Keratinocyte (primary cell): ENCODE results near the gene PTGES2. TPM values are rescaled to one million over a fixed set of nuclear protein-coding genes. Genes with fewer than 3 reads are reported as not detected.

Source experiments
- DNase-seq: peaks from one replicate; pipeline ENCODE4 v3.0.0-alpha.2; 2011; ENCODE audit warnings: low read depth, missing footprints, low spot score
- FAIRE-seq: peaks from 2 replicates; lab custom pipeline; 2011; peaks lifted over from hg19 to GRCh38; lab: Jason Lieb, UNC
- H2AFZ ChIP-seq: 2 replicates; pipeline ENCODE4 v1.6.0; 2012; ENCODE audit warnings: low read length, control low read depth, inconsistent platforms; ENCODE audit not compliant: control insufficient read depth
- H3K27ac ChIP-seq: 2 replicates; pipeline ENCODE4 v1.5.1; 2011; ENCODE audit warnings: low read length; ENCODE audit not compliant: control insufficient read depth, insufficient read depth
- H3K27me3 ChIP-seq: 3 replicates; pipeline ENCODE4 v1.6.0; 2011; ENCODE audit warnings: low read length; ENCODE audit not compliant: control insufficient read depth, insufficient read depth; ENCODE audit errors: extremely low read depth
- H3K36me3 ChIP-seq, 2 experiments: 2 replicates in 1 of 2; 3 replicates in 1 of 2; pipeline ENCODE4 v1.5.1; 2011; ENCODE audit warnings: low read length in 2 of 2, mild to moderate bottlenecking in 1 of 2; ENCODE audit not compliant: control insufficient read depth in 2 of 2, insufficient read depth in 2 of 2; ENCODE audit errors: extremely low read depth in 1 of 2
- H3K4me1 ChIP-seq: 3 replicates; pipeline ENCODE4 v1.5.1; 2011; ENCODE audit warnings: low read length; ENCODE audit not compliant: control insufficient read depth, insufficient read depth; ENCODE audit errors: extremely low read depth
- H3K4me2 ChIP-seq: 3 replicates; pipeline ENCODE4 v1.6.0; 2011; ENCODE audit warnings: low read depth, low read length; ENCODE audit not compliant: control insufficient read depth, insufficient read depth; ENCODE audit errors: extremely low read depth
- H3K4me3 ChIP-seq, 3 experiments: fragments of 200-600 bp in 1 of 3; sonication (generic) in 1 of 3; 2 replicates in 2 of 3; 3 replicates in 1 of 3; pipeline ENCODE4 v1.5.1; 2011 to 2016; ENCODE audit warnings: low read length in 3 of 3, mild to moderate bottlenecking in 3 of 3, control low read depth in 2 of 3, inconsistent platforms in 1 of 3, low read depth in 1 of 3, mixed read lengths in 1 of 3, mixed run types in 1 of 3, moderate library complexity in 1 of 3; ENCODE audit not compliant: control insufficient read depth in 2 of 3, insufficient read depth in 2 of 3; ENCODE audit errors: extremely low read depth in 1 of 3
- H3K79me2 ChIP-seq: 2 replicates; pipeline ENCODE4 v1.6.0; 2012; ENCODE audit warnings: low read length; ENCODE audit not compliant: control insufficient read depth, insufficient read depth
- H3K9ac ChIP-seq: 3 replicates; pipeline ENCODE4 v1.6.0; 2011; ENCODE audit warnings: low read length; ENCODE audit not compliant: control insufficient read depth, insufficient read depth; ENCODE audit errors: extremely low read depth
- H3K9me1 ChIP-seq: 3 replicates; pipeline ENCODE4 v1.6.0; 2011; ENCODE audit warnings: low read length; ENCODE audit not compliant: control insufficient read depth, insufficient read depth; ENCODE audit errors: extremely low read depth
- H3K9me3 ChIP-seq: 2 replicates; pipeline ENCODE4 v1.5.1; 2012; ENCODE audit warnings: low read depth, low read length; ENCODE audit not compliant: control insufficient read depth
- H4K20me1 ChIP-seq: 3 replicates; pipeline ENCODE4 v1.6.0; 2011; ENCODE audit warnings: low read length; ENCODE audit not compliant: control insufficient read depth, insufficient read depth; ENCODE audit errors: extremely low read depth
- EZH2 ChIP-seq: IDR thresholded peaks from one replicate; pipeline ENCODE4 v1.6.1; 2012; ENCODE audit warnings: inconsistent platforms, mild to moderate bottlenecking, low read length, moderate library complexity
- dilution Hi-C: fragments of 300-500 bp; cut with MboI; formaldehyde crosslinking; loops from one replicate; pipeline ENCODE4 v1.7.0; 2020; ENCODE audit warnings: low sequenced_read_pairs; ENCODE audit not compliant: extremely low pct_ligation_motif_present
- polyA plus RNA-seq, 5 experiments: library from polyadenylated mRNA; depleted of rRNA in 3 of 5; stranded (reverse) in 3 of 5; stranded (forward) in 1 of 5; unstranded in 1 of 5; fragments of >200 nt; gene quantifications; 1 replicate in 1 of 5; 2 replicates in 3 of 5; 3 replicates in 1 of 5; pipeline versions ENCODE4 v1.2.1 to v1.2.3, GENCODE V29; 2011 to 2012; ENCODE audit warnings: missing spikeins in 2 of 5, low read depth in 1 of 5, low replicate concordance in 1 of 5
- TF ChIP-seq, protein P1 (sequence below), 3 experiments: IDR thresholded peaks in 1 of 3; conservative IDR thresholded peaks in 1 of 3; optimal IDR thresholded peaks in 1 of 3; 2 replicates in 2 of 3; 3 replicates in 1 of 3; pipeline versions ENCODE3 to v1.5.1; 2011; ENCODE audit warnings: low read length in 3 of 3, mild to moderate bottlenecking in 3 of 3, moderate library complexity in 2 of 3, control low read depth in 1 of 3, inconsistent platforms in 1 of 3; ENCODE audit not compliant: insufficient read depth in 2 of 3; ENCODE audit errors: extremely low read depth in 1 of 3

Gene PTGES2
- polyA plus RNA-seq, 1 donor (not counting 4 experiments of a cell fraction or from before 2014, with no cell fraction given) = 68.7 TPM

DNA sequence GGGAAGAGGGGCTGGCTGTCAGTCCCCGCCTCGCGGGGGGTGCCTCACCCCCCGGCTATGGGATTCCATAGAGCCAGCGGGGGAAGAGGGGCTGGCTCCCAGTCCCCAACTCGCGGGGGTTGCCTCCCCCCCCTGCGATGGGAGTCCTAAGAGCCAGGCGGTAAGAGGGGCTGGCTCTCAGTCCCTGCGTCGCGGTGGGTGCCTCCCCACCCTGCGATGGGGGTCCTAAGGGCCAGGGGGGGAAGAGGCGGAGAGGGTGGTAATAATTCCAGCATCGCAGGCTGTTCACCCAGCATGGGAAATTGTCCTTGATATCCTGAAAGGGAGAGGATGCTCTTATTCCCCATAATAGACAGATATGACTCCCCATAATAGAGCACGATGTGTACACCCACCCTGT, 12.1 kb upstream of the PTGES2 start:
- Histone ChIP-seq H3K79me2 (no peaks in the 10 kb centered on the region), H3K4me1 (peaks cover 31% of the 10 kb centered on the region), H3K36me3 (no peaks in the 10 kb centered on the region), H3K4me2 (no peak overlapping the region), H3K27ac (no peak overlapping the region), H3K9me1 (no peaks in the 10 kb centered on the region), H3K27me3 (no peaks in the 10 kb centered on the region), H2AFZ (no peak overlapping the region), H3K9ac (no peak overlapping the region), H4K20me1 (no peaks in the 10 kb centered on the region), H3K4me3 (no peak overlapping the region), H3K9me3 (no peaks in the 10 kb centered on the region)
- FAIRE-seq (no peak), DNase-seq (no peak)
- no peak for TF ChIP-seq EZH2
- TF ChIP-seq, protein P1, sequence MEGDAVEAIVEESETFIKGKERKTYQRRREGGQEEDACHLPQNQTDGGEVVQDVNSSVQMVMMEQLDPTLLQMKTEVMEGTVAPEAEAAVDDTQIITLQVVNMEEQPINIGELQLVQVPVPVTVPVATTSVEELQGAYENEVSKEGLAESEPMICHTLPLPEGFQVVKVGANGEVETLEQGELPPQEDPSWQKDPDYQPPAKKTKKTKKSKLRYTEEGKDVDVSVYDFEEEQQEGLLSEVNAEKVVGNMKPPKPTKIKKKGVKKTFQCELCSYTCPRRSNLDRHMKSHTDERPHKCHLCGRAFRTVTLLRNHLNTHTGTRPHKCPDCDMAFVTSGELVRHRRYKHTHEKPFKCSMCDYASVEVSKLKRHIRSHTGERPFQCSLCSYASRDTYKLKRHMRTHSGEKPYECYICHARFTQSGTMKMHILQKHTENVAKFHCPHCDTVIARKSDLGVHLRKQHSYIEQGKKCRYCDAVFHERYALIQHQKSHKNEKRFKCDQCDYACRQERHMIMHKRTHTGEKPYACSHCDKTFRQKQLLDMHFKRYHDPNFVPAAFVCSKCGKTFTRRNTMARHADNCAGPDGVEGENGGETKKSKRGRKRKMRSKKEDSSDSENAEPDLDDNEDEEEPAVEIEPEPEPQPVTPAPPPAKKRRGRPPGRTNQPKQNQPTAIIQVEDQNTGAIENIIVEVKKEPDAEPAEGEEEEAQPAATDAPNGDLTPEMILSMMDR (optimal IDR thresholded peaks at IDR 0.05 in 1 of 3, IDR thresholded peaks at IDR 0.05 in 1 of 3, conservative IDR thresholded peaks at IDR 0.05 in 1 of 3; ENCODE audit: extremely low read depth in 1 of 3, insufficient read depth in 2 of 3, low read length in 3 of 3) = no peak
- dilution Hi-C loops = no loop called here

GRCh38 chr9:128138001-128138400, 10.5 kb upstream of the PTGES2 start:
- H3K4me2 ChIP-seq = no peak overlapping the region
- no peaks in the 10 kb centered on the region for H3K9me1 ChIP-seq
- no peak for DNase-seq
- no peak overlapping the region for H3K9ac ChIP-seq
- dilution Hi-C loops = no loop called here
- H3K36me3 ChIP-seq = no peaks in the 10 kb centered on the region
- H3K27me3 ChIP-seq = no peaks in the 10 kb centered on the region
- no peaks in the 10 kb centered on the region for H3K79me2 ChIP-seq
- TF ChIP-seq EZH2 = no peak
- TF ChIP-seq, protein P1 (optimal IDR thresholded peaks at IDR 0.05 in 1 of 3, IDR thresholded peaks at IDR 0.05 in 1 of 3, conservative IDR thresholded peaks at IDR 0.05 in 1 of 3; ENCODE audit: extremely low read depth in 1 of 3, insufficient read depth in 2 of 3, low read length in 3 of 3) = no peak
- H2AFZ ChIP-seq = no peak overlapping the region
- no peak for FAIRE-seq
- peaks cover 15% of the 10 kb centered on the region for H3K4me1 ChIP-seq
- H4K20me1 ChIP-seq = no peaks in the 10 kb centered on the region
- H3K9me3 ChIP-seq = no peaks in the 10 kb centered on the region
- no peak overlapping the region for H3K27ac ChIP-seq
- no peak overlapping the region for H3K4me3 ChIP-seq
